ENCODE results near the gene PKD2L1.

Gene PKD2L1

GRCh38 chr10:100286051-100287033, 43.7 kb downstream of the PKD2L1 start, which contains the start of gene BLOC1S2:
BLOC1S2 (minus strand) TSS chr10:100286680; CDS start chr10:100286659, 21 bp downstream.
- TF ChIP-seq FOXP2 (optimal IDR thresholded peaks at IDR 0.05; ENCODE audit: borderline replicate concordance, extremely low read depth, extremely low read length, insufficient read depth) = peak; percentile 79
- no peak for TF ChIP-seq SIN3A (IDR thresholded peaks at IDR 0.05; ENCODE audit: borderline replicate concordance, insufficient read depth, low read length)
- no peak; a peak in 1 of 4 replicates for TF ChIP-seq REST (IDR thresholded peaks at IDR 0.05; ENCODE audit: insufficient read depth in 1 of 2, low read depth in 2 of 2, low read length in 2 of 2)
- peak; percentile 88 for TF ChIP-seq POLR2AphosphoS5 (IDR thresholded peaks at IDR 0.05; ENCODE audit: low read depth, low read length)
- TF ChIP-seq TAF1 (IDR thresholded peaks at IDR 0.05; ENCODE audit: borderline replicate concordance, insufficient read depth, low read length) = 0 out of 2 replicates have a peak, but pooled peaks have one; percentile 85

GRCh38 chr10:100282907-100283306, 47.1 kb downstream of the PKD2L1 start:
- TF ChIP-seq POLR2AphosphoS5 (IDR thresholded peaks at IDR 0.05; ENCODE audit: low read depth, low read length) (no peak), SIN3A (IDR thresholded peaks at IDR 0.05; ENCODE audit: borderline replicate concordance, insufficient read depth, low read length) (no peak), REST (IDR thresholded peaks at IDR 0.05; ENCODE audit: insufficient read depth in 1 of 2, low read depth in 2 of 2, low read length in 2 of 2) (no peak), TAF1 (IDR thresholded peaks at IDR 0.05; ENCODE audit: borderline replicate concordance, insufficient read depth, low read length) (no peak), FOXP2 (optimal IDR thresholded peaks at IDR 0.05; ENCODE audit: borderline replicate concordance, extremely low read depth, extremely low read length, insufficient read depth) (no peak)

GRCh38 chr10:100267239-100268104, 62.6 kb downstream of the PKD2L1 start, which contains the start of gene CWF19L1:
CWF19L1 (minus strand) TSS chr10:100267638; CDS start chr10:100267593, 45 bp downstream.
- TF ChIP-seq FOXP2 (optimal IDR thresholded peaks at IDR 0.05; ENCODE audit: borderline replicate concordance, extremely low read depth, extremely low read length, insufficient read depth) (peak; percentile 29), TAF1 (IDR thresholded peaks at IDR 0.05; ENCODE audit: borderline replicate concordance, insufficient read depth, low read length) (no peak), REST (IDR thresholded peaks at IDR 0.05; ENCODE audit: insufficient read depth in 1 of 2, low read depth in 2 of 2, low read length in 2 of 2) (no peak), SIN3A (IDR thresholded peaks at IDR 0.05; ENCODE audit: borderline replicate concordance, insufficient read depth, low read length) (no peak), POLR2AphosphoS5 (IDR thresholded peaks at IDR 0.05; ENCODE audit: low read depth, low read length) (peak; percentile 69; the same call in 1 of the 2 replicates)

GRCh38 chr10:100265821-100266485, 64.1 kb downstream of the PKD2L1 start:
- TF ChIP-seq REST (IDR thresholded peaks at IDR 0.05; ENCODE audit: insufficient read depth in 1 of 2, low read depth in 2 of 2, low read length in 2 of 2) (no peak), TAF1 (IDR thresholded peaks at IDR 0.05; ENCODE audit: borderline replicate concordance, insufficient read depth, low read length) (no peak), SIN3A (IDR thresholded peaks at IDR 0.05; ENCODE audit: borderline replicate concordance, insufficient read depth, low read length) (no peak), POLR2AphosphoS5 (IDR thresholded peaks at IDR 0.05; ENCODE audit: low read depth, low read length) (no peak), FOXP2 (optimal IDR thresholded peaks at IDR 0.05; ENCODE audit: borderline replicate concordance, extremely low read depth, extremely low read length, insufficient read depth) (no peak)

Data from PFSK-1 (cell line).